ENCODE data around the gene IMPA2. TPM values are rescaled to one million over a fixed set of nuclear protein-coding genes. Genes with fewer than 3 reads are reported as not detected.
"Not testable (repeated sequence)": the region's sequence is repeated elsewhere in the genome, so short reads cannot be mapped to it uniquely, and the experiment has no call there.

IMPA2 gene
- total and polyA plus RNA-seq, 2 of the 8 experiments (the other 6 are each of a cell fraction or from before 2014, with no cell fraction given) = 102 to 140 TPM

DNA sequence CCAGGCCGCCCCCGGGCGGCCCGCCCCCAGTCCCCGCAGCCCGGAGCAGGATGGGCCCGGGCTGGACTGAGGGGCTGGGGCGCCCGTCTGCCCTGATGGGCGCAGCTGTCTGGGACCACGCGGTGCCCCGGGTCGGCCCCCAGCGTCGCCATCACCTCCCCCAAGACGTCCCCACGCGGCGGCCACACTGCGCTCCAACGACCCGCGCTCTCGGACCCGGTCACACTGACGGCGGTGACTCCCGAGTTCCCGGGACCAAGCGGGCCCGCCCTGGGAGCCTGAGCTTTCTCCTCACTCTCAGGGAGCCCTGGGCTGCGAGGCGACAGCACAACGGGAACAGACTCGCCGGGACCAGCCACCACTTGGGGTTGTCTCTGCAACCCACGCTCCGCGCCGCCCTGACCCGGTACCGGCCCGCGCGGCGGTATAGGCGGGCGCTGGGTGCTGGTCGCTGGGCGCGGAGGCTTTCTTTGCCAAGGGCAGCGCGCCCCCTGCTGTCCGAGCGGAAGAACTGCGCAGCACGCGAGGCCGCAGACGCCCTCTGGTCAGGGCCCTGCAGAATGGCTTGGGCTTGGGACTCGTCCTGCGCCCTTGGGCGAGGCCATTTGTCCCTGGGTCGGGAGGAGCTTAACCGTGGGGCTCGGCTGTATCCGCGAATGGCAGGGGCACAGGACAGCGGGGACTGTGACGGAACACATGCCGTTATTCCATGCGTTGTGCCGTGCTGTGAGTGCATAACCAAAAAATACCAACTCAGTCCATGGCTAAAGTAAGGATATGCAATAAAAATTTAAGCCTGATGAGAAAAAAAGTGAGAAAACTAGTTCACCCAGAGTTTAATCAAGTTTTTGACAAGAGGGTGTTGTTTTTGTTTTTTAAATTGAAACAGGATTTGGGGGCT lies 57.6 kb downstream of the IMPA2 start (continued):
- no peak for TF ChIP-seq EGR1 (IDR thresholded peaks at IDR 0.05; ENCODE audit: borderline replicate concordance, low read depth, low read length)

DNA sequence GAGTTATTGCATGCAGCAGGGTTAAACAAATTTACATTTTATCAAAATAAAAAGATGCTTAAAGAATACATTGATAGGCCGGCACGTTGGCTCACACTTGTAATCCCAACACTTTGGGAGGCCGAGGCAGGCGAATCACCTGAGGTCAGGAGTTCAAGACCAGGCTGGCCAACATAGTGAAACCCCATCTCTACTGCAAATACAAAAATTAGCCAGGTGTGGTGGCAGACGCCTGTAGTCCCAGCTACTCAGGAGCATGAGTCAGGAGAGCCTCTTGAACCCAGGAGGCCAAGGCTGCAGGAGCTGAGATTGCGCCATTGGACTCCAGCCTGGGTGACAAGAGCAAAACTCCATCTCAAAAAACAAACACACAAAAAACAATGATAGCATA lies 58.2 kb downstream of the IMPA2 start:
- not testable (repeated sequence) for H3K4ac ChIP-seq (replicated peaks; ENCODE audit: insufficient read length, low read depth, low read length); H4K91ac ChIP-seq (replicated peaks; ENCODE audit: insufficient read length, low read length); H3K79me1 ChIP-seq (ENCODE audit: low read depth, low read length); H2BK5ac ChIP-seq (ENCODE audit: low read depth, low read length); H2AFZ ChIP-seq (ENCODE audit: low read length); FAIRE-seq; H3K18ac ChIP-seq (ENCODE audit: extremely low read depth, low read length); H2AK5ac ChIP-seq (ENCODE audit: low read depth, low read length); H2BK20ac ChIP-seq (ENCODE audit: low read length); H3K14ac ChIP-seq (ENCODE audit: insufficient read length); H2BK15ac ChIP-seq (ENCODE audit: low read length); H3K36me3 ChIP-seq (ENCODE audit: control insufficient read depth in 2 of 4, insufficient read depth in 4 of 4, low read length in 3 of 4); H3K9ac ChIP-seq (replicated peaks in 1 of 4; ENCODE audit: extremely low read depth in 1 of 4, low read depth in 3 of 4, low read length in 3 of 4); H4K8ac ChIP-seq (ENCODE audit: extremely low read depth, insufficient read depth, low read length); H2BK12ac ChIP-seq (ENCODE audit: low read depth, low read length); H3K79me2 ChIP-seq (ENCODE audit: control insufficient read depth in 1 of 2, insufficient read depth in 2 of 2, low read length in 2 of 2); H4K5ac ChIP-seq (ENCODE audit: insufficient read length, low read depth, low read length); DNase-seq (ENCODE audit: low read depth in 1 of 2, low spot score in 2 of 2); H3K27ac ChIP-seq (ENCODE audit: low read depth, low read length); H4K20me1 ChIP-seq (replicated peaks in 1 of 2; ENCODE audit: control insufficient read depth in 1 of 2, insufficient read depth in 2 of 2, low read length in 2 of 2); H3K23me2 ChIP-seq (ENCODE audit: low read depth, low read length); H3K4me1 ChIP-seq (replicated peaks in 1 of 4; ENCODE audit: control insufficient read depth in 3 of 4, insufficient read depth in 4 of 4, low read length in 3 of 4); H2BK120ac ChIP-seq (replicated peaks; ENCODE audit: low read depth, low read length); H3K23ac ChIP-seq (ENCODE audit: insufficient read length); H3K56ac ChIP-seq (replicated peaks; ENCODE audit: insufficient read length, low read depth, low read length); H3K9me3 ChIP-seq (ENCODE audit: insufficient read depth in 2 of 2, low read depth in 1 of 2, low read length in 1 of 2)
- CTCF ChIA-PET (ENCODE audit: partially characterized antibody) = interaction anchor here (0.6 to 6.2 kb wide), 39 partner anchors 9 to 1678 kb away, joined by 3 to 34 read pairs (median 4); no protein-coding TSS in a partner anchor
- peak overlapping the region in 1 of 4 experiments; percentile 72; a peak in 1 of 8 replicates for H3K4me3 ChIP-seq (ENCODE audit: extremely low read depth in 1 of 4, insufficient read depth in 2 of 4, low read depth in 3 of 4, low read length in 4 of 4)
- POLR2A ChIA-PET (ENCODE audit: partially characterized antibody) = interaction anchor here (0.6 to 1.0 kb wide), 4 partner anchors 9 to 92 kb away, joined by 3 read pairs; no protein-coding TSS in a partner anchor
- H3K4me2 ChIP-seq (ENCODE audit: insufficient read depth in 1 of 2, low read depth in 2 of 2, low read length in 2 of 2) = peak overlapping the region in 1 of 2 experiments; percentile 12; a peak in 1 of 4 replicates
- 79% methylated on average over 6 of the region's 6 CpGs; no CpG with 5 or more reads in 1 of the 2 experiments for WGBS, 2 experiments (ENCODE audit: extremely low coverage in 1 of 2, insufficient coverage in 1 of 2, insufficient read length in 1 of 2, insufficient replicate concordance in 2 of 2, low coverage in 1 of 2, low lambda C conversion rate in 2 of 2, missing lambda C conversion rate in 1 of 2)
- peaks cover 0 to 13% (median 10%) of the 10 kb centered on the region in 4 experiments; a peak in 6 of 7 replicates for H3K27me3 ChIP-seq (replicated peaks in 1 of 4; ENCODE audit: control insufficient read depth in 3 of 4, extremely low read depth in 1 of 4, insufficient read depth in 3 of 4, low read length in 3 of 4)

All from H1 (cell line).